Measurements from ENCODE around the gene RALGAPB.
A peak's percentile ranks its signal among the peaks of the same experiment; 100 is the strongest.
"Not testable (repeated sequence)": the region's sequence is repeated elsewhere in the genome, so short reads cannot be mapped to it uniquely, and the experiment has no call there.

RALGAPB gene

DNA sequence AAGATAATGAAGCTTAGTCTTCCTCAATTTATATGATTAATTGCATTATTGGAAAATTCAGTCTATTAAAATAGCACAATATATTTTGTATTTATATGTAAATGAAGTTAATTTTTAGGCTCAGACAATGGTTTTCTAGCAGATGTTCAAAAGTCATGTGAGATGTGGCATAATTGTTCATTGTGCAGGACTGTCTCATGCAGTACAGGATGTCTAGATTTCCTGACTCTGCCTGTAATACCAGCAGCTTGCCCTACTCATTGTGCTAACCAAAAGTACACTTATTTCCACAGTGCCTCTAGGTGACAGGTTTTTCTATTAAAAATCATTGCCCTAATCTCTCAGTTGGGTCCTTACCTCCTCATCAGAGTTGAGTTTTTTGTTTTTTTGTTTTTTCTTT is 12.4 kb downstream of the RALGAPB start:
- DNase-seq (ENCODE audit: extremely low read depth in 1 of 2, low read depth in 1 of 2): no peak

DNA sequence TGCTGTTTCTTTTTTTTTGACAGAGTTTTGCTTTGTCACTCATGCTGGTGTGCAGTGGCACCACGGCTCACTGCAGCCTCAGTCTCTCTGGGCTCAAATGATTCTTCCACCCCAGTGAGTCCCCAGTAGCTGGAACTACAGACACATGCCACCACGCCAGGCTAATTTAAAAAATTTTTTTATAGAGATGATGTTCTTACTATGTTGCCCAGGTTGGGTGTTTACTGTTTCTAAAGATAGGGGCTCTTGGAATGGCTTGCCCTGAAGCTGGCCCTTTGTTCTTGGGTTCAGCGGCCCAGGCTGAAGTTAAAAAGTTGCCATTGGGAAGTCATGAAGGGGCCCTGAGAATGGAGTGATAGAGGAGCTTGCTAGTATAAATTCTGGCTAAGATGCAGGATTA is 16.5 kb downstream of the RALGAPB start:
- DNase-seq (ENCODE audit: extremely low read depth in 1 of 2, low read depth in 1 of 2): no peak

DNA sequence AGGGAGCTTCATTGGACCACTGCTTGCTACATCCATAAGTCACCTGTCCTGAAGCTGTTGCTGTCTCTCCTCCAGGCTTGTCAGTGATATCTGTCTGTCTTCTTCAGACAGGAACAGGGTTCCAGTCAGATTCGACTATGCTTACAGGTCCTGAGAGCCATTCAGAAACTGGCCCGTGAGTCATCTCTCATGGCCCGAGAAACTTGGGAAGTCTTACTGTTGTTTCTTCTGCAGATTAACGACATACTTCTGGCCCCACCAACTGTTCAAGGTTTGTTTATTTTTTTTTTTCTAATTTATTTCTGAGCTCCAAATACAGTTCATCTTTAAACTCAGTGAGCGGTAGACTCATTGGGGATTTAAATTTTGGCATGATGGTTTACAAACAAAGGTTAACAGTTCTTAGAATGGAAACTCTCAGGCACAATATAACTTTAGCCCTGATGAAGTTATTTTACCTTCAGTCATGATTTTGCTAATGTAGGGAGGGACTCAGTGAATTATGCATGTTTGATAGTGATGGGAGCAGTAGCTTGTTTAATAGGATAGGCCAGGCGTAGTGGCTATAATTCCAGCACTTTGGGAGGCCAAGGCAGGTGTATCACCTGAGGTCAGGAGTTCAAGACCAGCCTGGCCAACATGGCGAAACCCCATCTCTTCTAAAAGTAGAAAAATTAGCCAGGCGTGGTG is 24.7 kb downstream of the RALGAPB start:
- DNase-seq (ENCODE audit: extremely low read depth in 1 of 2, low read depth in 1 of 2): no peak

DNA sequence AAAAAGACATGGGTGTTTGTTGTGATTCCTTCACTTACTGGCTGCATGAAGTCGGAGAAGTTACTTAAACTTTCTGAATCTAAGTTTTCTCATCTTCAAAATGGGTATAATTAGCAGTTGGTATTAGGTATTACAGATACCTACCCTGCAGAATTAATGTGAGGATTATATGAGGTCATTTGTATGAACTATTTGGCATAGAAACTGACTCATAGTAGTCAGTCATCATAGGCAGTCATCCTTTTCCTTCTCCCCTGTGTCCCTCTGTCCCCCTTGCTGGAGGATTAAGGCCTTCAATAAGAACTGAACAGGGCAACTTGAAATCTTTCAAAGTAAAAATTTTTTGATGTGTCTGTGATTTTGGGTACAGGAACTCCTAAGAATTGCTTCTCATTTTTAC is 26.3 kb downstream of the RALGAPB start:
- DNase-seq (ENCODE audit: extremely low read depth in 1 of 2, low read depth in 1 of 2): no peak

DNA sequence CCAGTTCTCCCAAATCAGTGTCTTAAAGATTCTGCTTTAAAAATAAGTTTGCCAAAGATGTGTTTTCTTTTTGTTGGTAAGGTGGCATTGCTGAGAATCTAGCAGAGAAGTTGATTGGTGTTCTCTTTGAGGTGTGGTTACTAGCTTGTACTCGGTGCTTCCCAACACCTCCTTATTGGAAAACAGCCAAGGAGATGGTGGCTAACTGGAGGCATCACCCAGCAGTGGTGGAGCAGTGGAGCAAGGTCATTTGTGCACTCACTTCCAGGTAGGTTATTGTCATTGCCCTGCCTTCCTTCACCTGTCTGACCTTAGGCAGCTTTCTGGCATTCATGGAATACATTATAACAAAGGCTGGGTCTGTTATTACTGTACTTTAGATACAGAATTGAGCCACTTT is 26.7 kb downstream of the RALGAPB start:
- DNase-seq (ENCODE audit: extremely low read depth in 1 of 2, low read depth in 1 of 2): no peak

DNA sequence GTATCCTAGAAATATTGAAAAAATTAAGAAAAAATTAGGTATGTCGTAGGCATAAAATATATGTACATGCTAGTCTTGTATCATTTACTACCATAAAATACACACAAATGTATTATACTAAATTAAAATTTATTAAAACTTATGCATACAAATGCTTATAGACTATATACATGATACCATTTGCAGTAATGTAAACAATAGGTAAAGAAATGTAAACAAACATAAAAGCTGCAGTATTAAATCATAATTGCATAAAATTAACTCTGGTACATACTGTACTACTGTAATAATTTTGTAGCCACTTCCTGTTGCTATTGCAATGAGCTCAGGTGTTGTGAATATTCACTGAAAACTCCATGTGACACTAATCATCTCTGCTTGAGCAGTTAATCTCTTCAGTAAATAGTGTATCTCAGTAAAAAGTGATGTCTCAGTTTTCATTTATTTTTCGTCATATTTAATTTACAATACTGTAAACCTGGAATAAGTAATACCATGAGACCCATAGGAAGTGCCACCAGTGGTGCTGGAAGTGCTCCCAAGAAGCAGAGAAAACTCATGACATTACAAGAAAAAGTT is 29.3 kb downstream of the RALGAPB start:
- DNase-seq (ENCODE audit: extremely low read depth in 1 of 2, low read depth in 1 of 2): no peak

DNA sequence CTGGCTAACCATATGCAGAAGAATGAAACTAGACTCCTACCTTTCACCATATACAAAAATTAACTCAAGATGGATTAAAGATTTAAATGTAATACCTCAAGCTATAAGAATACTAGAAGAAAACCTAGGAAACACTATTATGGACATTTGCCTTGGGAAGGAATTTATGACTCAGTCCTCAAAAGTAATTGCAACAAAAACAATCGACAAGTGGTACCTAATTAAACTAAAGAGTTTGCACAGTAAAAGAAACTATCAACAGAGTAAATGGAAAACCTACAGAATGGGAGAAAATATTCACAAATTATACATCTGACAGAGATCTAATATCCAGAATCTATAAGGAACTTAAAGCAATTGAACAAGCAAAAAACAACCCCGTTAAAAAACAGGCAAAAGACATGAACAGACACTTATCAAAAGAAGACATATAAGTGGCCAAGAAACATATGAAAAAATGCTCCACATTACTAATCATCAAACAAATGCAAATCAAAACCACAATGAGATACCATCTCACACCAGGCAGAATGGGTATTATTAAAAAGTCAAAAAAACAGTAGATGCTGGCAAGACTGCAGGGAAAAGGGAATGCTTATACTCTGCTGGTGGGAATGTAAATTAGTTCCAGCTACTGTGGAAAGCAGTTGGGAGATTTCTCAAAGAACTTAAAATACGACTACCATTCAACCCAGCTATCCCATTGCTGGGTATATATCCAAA is 31.9 kb downstream of the RALGAPB start:
- DNase-seq (ENCODE audit: extremely low read depth in 1 of 2, low read depth in 1 of 2): no peak

DNA sequence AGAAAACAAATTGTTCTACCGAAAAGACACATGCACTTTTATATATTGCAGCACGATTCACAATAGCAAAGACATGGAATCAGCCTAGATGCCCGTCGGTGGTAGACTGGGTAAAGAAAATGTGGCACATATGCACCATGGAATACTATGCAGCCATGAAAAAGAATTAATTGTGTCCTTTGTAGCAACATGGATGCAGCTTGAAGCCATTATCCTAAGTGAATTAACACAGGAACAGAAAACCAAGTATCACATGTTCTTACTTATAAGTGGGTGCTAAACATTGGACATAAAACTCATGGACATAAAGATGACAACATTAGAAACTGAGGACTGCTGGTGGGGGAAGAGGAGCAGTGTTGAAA is 32.4 kb downstream of the RALGAPB start:
- no peak for DNase-seq (ENCODE audit: extremely low read depth in 1 of 2, low read depth in 1 of 2)

DNA sequence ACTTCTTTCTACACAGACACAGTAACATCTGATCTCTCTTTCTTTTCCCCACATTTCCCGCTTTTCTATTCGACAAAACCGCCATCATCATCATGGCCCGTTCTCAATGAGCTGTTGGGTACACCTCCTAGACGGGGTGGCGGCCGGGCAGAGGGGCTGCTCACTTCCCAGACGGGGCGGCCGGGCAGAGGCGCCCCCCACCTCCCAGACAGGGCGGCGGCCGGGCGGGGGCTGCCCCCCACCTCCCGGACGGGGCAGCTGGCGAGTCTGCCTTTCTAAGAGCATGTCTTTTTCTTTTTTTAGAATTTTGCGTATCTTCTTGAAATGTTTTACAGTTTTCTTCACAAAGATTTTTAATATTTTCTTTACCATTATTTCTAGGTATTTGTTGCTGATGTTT is 39.1 kb downstream of the RALGAPB start:
- not testable (repeated sequence) for DNase-seq (ENCODE audit: extremely low read depth in 1 of 2, low read depth in 1 of 2)

DNA sequence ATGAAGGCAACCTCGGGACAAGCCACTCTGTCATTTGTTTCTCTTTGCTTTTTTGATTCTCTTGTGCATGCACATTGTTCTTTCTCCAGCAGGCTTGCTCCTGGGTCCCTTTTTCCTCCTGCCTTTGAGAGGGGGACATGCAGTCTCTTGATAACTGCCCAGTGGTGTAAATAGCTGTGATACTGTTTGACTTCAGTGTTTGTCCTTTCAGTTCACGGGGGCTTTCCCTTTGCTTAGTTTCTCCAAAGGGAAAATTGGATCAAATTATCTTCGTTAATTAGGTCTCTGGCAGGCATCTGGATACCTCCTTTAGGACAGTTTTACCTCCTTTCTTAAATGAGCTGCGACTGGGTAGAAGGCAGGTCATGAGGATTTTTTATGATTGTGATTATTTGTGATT is 41.5 kb downstream of the RALGAPB start:
- no peak for DNase-seq (ENCODE audit: extremely low read depth in 1 of 2, low read depth in 1 of 2)

DNA sequence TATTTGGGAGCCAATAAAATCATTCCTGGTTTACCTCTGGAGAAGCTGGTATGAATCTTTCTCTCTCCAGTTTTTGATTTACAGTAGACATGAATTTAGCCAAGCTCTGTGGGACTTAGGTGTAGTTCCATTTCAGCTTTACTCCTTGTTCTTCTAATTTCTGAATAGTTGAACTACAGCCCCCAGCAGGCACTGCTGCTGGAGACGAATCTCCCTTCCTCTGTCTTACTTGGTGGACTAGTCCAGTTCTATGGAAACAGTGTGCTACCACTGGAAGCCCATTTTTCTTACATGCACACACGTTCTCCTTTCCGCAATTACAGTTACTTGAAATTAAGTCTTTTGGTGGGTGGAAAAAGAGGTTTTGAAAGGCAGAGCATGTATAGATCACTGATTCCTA is 42.3 kb downstream of the RALGAPB start:
- DNase-seq (ENCODE audit: extremely low read depth in 1 of 2, low read depth in 1 of 2): no peak

DNA sequence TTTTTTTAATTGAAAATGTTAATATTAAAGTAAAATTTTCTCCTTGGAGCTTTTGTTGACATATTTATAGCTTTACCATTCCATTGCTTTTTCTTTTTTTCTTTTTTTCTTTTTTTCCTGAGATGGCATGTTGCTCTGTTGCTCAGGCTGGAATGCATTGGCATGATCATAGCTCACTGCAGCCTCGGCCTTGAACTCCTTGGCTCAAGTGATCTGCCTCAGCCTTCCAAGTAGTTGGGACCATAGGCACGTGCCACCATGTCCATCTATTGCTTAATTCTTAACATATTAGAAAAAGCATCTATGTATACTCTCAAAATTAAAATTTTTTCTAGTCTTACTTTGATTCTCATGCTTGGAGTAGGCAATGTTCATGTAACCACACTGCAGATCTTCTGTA is 43.0 kb downstream of the RALGAPB start:
- DNase-seq (ENCODE audit: extremely low read depth in 1 of 2, low read depth in 1 of 2): no peak

DNA sequence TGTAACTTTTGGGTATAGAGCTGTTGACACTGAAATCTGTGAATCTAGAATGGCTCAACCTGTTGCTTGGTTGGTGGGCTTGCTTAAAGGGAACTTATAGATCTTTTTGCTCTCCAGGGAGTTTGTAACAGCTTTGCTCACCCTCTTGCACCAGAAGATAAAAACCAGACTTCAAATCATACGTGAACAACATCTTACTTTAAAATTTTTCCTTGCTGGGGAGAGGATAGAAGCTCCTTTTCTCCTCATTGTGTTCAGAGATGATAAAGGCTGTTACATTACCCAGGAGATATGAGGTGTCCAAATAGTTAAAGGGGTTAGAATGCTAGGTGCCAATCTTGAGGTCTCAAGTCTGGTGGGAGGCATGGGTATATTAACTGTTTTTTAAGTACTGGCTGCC is 46.8 kb downstream of the RALGAPB start:
- DNase-seq (ENCODE audit: extremely low read depth in 1 of 2, low read depth in 1 of 2): no peak

DNA sequence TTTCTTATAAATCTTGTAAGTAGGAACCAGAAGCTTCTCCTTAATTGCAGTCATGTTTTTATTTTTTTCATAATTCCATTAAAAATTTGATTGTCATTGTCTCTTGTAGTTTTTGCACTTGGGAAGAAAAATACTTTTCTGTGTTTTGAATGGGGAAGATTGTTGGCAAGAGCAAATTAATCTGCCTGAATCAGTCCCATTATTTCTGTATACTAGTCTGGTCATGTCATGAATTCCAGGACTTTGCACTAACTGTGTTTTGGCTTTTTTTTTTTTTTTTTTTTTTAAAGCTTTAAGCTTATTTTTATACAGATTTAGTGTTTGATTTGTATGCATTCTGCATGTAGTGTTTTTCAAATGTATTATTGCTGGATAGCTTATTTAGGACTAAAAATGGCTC is 47.6 kb downstream of the RALGAPB start:
- no peak for DNase-seq (ENCODE audit: extremely low read depth in 1 of 2, low read depth in 1 of 2)

DNA sequence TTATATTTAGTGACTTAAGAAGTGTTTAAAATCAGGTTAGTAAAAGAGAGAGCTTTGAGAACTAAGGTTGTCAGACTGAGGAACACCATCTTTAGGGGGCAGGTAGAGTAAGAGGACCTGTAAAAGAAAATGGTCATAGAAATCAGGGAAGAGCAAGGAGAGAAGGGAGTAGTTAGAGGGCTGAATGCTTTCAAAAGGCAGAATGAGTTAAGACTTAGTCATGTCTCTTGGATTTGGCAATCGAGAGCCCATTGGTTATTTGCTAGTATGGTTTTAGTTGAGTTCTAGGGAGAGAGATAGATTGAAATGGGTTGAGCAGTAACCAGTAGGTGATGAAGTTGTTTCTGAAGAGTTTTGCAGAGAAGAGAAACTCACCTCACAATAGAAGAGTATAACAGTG is 51.1 kb downstream of the RALGAPB start:
- DNase-seq (ENCODE audit: extremely low read depth in 1 of 2, low read depth in 1 of 2): no peak

DNA sequence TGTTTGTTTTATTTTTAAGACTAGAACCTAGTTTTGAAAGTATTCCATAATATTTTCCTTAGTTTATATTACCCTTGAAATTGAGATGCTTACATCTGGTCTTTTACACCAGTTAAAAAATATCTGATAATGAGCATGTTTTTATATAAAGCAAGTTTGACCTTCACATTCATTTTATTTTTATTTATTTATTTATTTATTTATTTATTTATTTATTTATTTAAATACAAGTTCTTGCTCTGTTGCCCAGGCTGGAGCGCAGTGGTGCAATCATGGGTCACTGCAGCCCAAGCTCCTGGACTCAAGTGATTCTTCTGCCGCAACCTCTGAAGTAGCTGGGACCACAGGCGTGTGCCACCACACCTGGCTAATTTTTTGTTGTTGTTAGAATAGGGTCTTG is 55.5 kb downstream of the RALGAPB start:
- no peak for DNase-seq (ENCODE audit: extremely low read depth in 1 of 2, low read depth in 1 of 2)

DNA sequence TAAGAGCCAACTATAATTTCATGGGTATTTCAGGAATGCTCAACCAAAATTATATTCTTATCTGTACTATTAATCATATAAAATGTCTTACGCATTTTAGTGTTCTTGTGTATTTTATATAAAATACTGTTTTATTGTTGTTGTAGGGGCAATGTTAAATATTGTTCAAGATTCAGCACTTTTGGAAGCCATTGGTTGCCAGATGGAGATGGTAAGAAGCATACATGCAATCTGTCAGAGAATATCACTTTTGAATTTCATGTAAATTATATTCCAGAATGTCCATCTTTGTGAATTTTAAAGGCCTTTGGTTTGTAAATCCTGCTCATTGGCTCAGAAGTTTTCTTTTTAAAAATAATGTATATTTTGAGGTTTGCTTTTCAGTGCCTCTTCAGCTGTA is 58.4 kb downstream of the RALGAPB start:
- no peak for DNase-seq (ENCODE audit: extremely low read depth in 1 of 2, low read depth in 1 of 2)

DNA sequence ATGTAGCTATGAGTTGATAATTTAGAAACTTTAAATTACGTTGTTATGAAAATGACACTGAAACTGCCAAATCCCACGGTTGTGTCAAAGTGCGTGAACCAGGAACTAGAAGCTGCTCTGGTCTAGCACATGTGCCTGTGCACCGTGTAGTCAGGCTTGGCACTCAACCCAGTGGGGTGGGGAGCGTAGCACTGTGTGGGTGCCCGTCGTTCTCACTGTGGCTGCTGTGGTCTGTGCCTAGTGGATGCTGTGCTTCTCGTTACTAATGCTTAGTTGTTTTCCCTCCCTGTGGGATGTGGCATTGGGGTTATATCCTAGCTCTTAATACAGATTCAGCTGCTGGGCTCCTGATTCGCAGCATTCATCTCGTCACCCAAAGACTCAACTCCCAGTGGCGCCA is 62.1 kb downstream of the RALGAPB start:
- peak; percentile 2 to 8 for DNase-seq (ENCODE audit: extremely low read depth in 1 of 2, low read depth in 1 of 2)

DNA sequence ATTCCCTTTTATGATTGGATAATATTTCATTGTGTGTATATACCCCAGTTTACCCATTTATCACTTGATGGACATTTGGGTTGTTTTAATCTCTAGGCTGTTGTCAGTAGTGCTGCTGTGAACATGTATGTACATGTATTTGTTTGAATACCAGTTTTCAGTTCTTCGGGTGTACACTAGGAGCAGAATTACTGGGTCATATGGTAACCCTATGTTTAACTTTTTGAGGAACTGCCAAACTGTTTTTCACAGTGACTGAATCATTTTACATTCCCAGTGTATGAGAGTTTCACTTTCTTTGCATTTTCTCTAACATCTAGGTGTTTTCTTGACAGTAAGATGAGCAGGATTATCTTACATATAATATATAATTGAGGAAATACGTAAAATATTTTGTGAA is 63.7 kb downstream of the RALGAPB start:
- DNase-seq (ENCODE audit: extremely low read depth in 1 of 2, low read depth in 1 of 2): no peak

DNA sequence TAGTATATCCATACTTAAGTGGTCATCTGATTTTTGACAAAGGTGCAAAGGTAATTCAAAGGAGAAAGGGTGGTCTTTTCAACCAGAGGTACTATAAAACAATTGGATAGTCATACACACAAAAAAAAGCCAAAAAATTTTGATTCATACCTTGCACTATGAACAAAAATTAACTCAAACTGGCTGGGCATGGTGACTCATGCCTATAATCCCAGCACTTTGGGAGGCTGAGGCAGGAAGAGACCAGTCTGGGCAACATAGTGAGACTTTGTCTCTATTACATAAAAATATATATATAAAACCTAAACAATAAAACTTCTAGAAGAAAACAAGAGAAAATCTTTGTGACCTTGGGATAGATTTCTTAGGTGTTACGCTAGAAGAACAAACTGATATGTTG is 64.5 kb downstream of the RALGAPB start:
- no peak for DNase-seq (ENCODE audit: extremely low read depth in 1 of 2, low read depth in 1 of 2)

DNA sequence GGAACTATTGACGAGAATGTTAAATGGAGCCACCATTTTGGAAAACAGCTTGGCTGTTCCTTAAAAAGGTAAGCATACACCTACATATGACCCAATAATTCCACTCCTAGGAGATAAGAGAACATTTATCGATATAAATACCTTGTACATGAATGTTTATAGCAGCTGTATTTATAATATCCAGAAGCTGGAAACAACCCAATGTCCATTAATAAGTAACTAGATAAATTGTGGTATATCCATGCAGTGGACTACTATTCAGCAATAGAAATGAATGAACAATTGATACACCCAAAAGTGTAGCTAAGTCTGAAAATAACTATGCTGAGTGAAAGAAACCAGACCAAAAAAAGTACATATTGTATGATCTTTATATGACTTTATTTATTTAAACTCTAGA is 66.1 kb downstream of the RALGAPB start:
- no peak for DNase-seq (ENCODE audit: extremely low read depth in 1 of 2, low read depth in 1 of 2)

All from stimulated activated CD8-positive, alpha-beta memory T cell treated with anti-CD3 and anti-CD28 coated beads, Interleukin-7, amount 100 ng/mL, for 48 hours (primary cell).